K562 (cell line): Measurements from ENCODE around the gene RPL27A. TPM values are rescaled to one million over a fixed set of nuclear protein-coding genes. Genes with fewer than 3 reads are reported as not detected.

Experiments used
- ATAC-seq: fragments of 200-7000 bp; cut with Tn5 transposase; 3 replicates; pipeline ENCODE4 v1.9.1; 2020; ENCODE audit warnings: moderate library complexity
- BruUV-seq: library from RNA; stranded (reverse); fragments of 400-500 nt; replicated peaks from 2 replicates; lab custom pipeline; 2021; lab: Mats Ljungman, UMichigan
- CTCF ChIA-PET: fragments of 300-600 bp; formaldehyde crosslinking; extraction: SDS; loops from one replicate; lab custom pipeline; 2021; ENCODE audit warnings: low intra/inter-chr PET ratio; lab: Yijun Ruan, JAX
- POLR2A ChIA-PET: fragments of 300-600, 350-650 bp; sonication (Branson Sonifier 250); formaldehyde crosslinking; extraction: SDS; loops from one replicate; lab custom pipeline; 2021; ENCODE audit warnings: antibody characterized with exemption, inconsistent platforms; lab: Yijun Ruan, JAX
- DNase-seq, 4 experiments: peaks; one replicate each; pipeline versions ENCODE4 v3.0.0 to v3.0.0-alpha.2; 2011 to 2018; ENCODE audit warnings: low spot score in 3 of 4, mixed read lengths in 3 of 4; ENCODE audit errors: extremely low read depth in 1 of 4
- FAIRE-seq: peaks from 2 replicates; lab custom pipeline; 2011; peaks lifted over from hg19 to GRCh38; lab: Jason Lieb, UNC
- H2AFZ ChIP-seq: 2 replicates; pipeline ENCODE4 v1.6.0; 2011; ENCODE audit warnings: low read depth, low read length, control low read depth, inconsistent platforms
- H3K27ac ChIP-seq: fragments of 200-600 bp; 3 replicates; pipeline ENCODE4 v1.8.0; 2011; ENCODE audit warnings: low read depth, mild to moderate bottlenecking, control low read depth, inconsistent platforms, low read length, moderate library complexity, mixed read lengths; ENCODE audit errors: extremely low read depth
- H3K27me3 ChIP-seq, 2 experiments: fragments of 300-600 bp in 1 of 2; 2 replicates in 1 of 2; 3 replicates in 1 of 2; pipeline versions ENCODE4 v1.6.0 to v1.8.0; 2011; ENCODE audit warnings: inconsistent platforms in 2 of 2, low read length in 2 of 2, mild to moderate bottlenecking in 1 of 2, mixed read lengths in 1 of 2, moderate library complexity in 1 of 2; ENCODE audit not compliant: control insufficient read depth in 2 of 2, insufficient read depth in 2 of 2
- H3K36me3 ChIP-seq: fragments of 300-600 bp; 3 replicates; pipeline ENCODE4 v1.8.0; 2011; ENCODE audit warnings: mild to moderate bottlenecking, low read length, inconsistent platforms; ENCODE audit not compliant: control insufficient read depth, insufficient read depth
- H3K4me1 ChIP-seq, 2 experiments: fragments of 200-600 bp in 1 of 2; replicated peaks in 1 of 2; 2 replicates in 1 of 2; 3 replicates in 1 of 2; pipeline versions ENCODE4 v1.5.1 to v1.8.0; 2011; ENCODE audit warnings: inconsistent platforms in 2 of 2, low read length in 2 of 2, mild to moderate bottlenecking in 1 of 2, mixed read lengths in 1 of 2, moderate library complexity in 1 of 2; ENCODE audit not compliant: control insufficient read depth in 2 of 2, insufficient read depth in 2 of 2
- H3K4me2 ChIP-seq: 2 replicates; pipeline ENCODE4 v1.6.1; 2011; ENCODE audit warnings: low read length, control low read depth, inconsistent platforms, mixed read lengths; ENCODE audit not compliant: insufficient read depth
- H3K4me3 ChIP-seq: fragments of 200-600 bp; sonication (generic), shearing (Covaris generic); 2 replicates; pipeline ENCODE4 v1.5.1; 2016; ENCODE audit warnings: control low read depth, inconsistent platforms
- H3K79me2 ChIP-seq: fragments of 200-600 bp; 3 replicates; pipeline ENCODE4 v1.8.0; 2011; ENCODE audit warnings: low read length, inconsistent platforms; ENCODE audit not compliant: control insufficient read depth, insufficient read depth
- H3K9ac ChIP-seq, 2 experiments: 2 replicates each; pipeline versions ENCODE4 v1.6.0 to v1.6.1; 2011; ENCODE audit warnings: low read depth in 2 of 2, low read length in 2 of 2, control low read depth in 1 of 2, inconsistent platforms in 1 of 2, mild to moderate bottlenecking in 1 of 2, mixed read lengths in 1 of 2; ENCODE audit not compliant: insufficient read depth in 1 of 2
- H3K9me1 ChIP-seq: one replicate; pipeline ENCODE4 v1.6.0; 2011; ENCODE audit warnings: inconsistent platforms, mild to moderate bottlenecking, low read length, moderate library complexity; ENCODE audit not compliant: control insufficient read depth, insufficient read depth
- H3K9me3 ChIP-seq: replicated peaks from 2 replicates; pipeline ENCODE4 v1.5.1; 2011; ENCODE audit warnings: low read depth, low read length, inconsistent platforms; ENCODE audit not compliant: control insufficient read depth, insufficient read depth
- H4K20me1 ChIP-seq: replicated peaks from 2 replicates; pipeline ENCODE4 v1.6.1; 2011; ENCODE audit warnings: low read length, inconsistent platforms, mixed read lengths; ENCODE audit not compliant: control insufficient read depth, insufficient read depth
- BHLHE40 ChIP-seq: IDR thresholded peaks from 2 replicates; pipeline ENCODE4 v1.6.1; 2011; ENCODE audit warnings: low read length, improper control_type of control experiment
- CBFA2T3 ChIP-seq: fragments of 450-650 bp; IDR thresholded peaks from 2 replicates; pipeline ENCODE4 v1.6.1; 2017
- ERF ChIP-seq: fragments of 450-650 bp; formaldehyde crosslinking; IDR thresholded peaks from 2 replicates; pipeline ENCODE4 v1.4.0; 2020; ENCODE audit warnings: mild to moderate bottlenecking, mixed read lengths
- JUNB ChIP-seq: fragments of 450-650 bp; formaldehyde crosslinking; conservative IDR thresholded peaks from 2 replicates; pipeline ENCODE4 v1.4.0; 2020; ENCODE audit warnings: mild to moderate bottlenecking
- PURB ChIP-seq: sonication (generic); formaldehyde crosslinking; IDR thresholded peaks from 2 replicates; pipeline ENCODE4 v1.9.0; 2021; ENCODE audit warnings: low read depth, mild to moderate bottlenecking, missing genetic modification reagents
- WGBS: fragments of 100-300 bp; shearing (Covaris generic); methylation state at CpG from one replicate; pipeline ENCODE4 v1.1.6; 2016; ENCODE audit warnings: low coverage, mixed read lengths; ENCODE audit not compliant: insufficient coverage; ENCODE audit errors: missing lambda C conversion rate; 5-methylcytosine and 5-hydroxymethylcytosine counted together
- in situ Hi-C: fragments of 300-500 bp; cut with MboI; formaldehyde crosslinking; loops from 4 replicates; pipeline ENCODE4 v1.15.0; 2018; ENCODE audit warnings: inconsistent platforms, mixed read lengths
- intact Hi-C: fragments of 100-400 bp; cut with micrococcal nuclease; formaldehyde crosslinking; loops from 2 replicates; pipeline ENCODE4 v1.14.2; 2022
- polyA plus RNA-seq, 8 experiments: library from polyadenylated mRNA; depleted of rRNA in 4 of 8; stranded (reverse) in 5 of 8; unstranded in 3 of 8; fragments of >200 nt; fragmentation: Nextera tagmentation in 2 of 8; fragmentation: Illumina TruSeq in 1 of 8; extraction: Ambion mirVana in 2 of 8; extraction: Trizol in 1 of 8; gene quantifications; 2 replicates each; pipeline versions ENCODE4 v1.2.1 to v1.2.3, GENCODE V29; 2011 to 2014; ENCODE audit warnings: inconsistent platforms in 1 of 8, missing spikeins in 1 of 8
- total RNA-seq, 7 experiments: library from RNA; depleted of rRNA in 6 of 7; stranded (reverse); fragments of >200 nt in 6 of 7; fragmentation: Illumina TruSeq in 2 of 7; extraction: Trizol in 2 of 7; gene quantifications; 2 replicates each; pipeline versions ENCODE4 v1.2.1 to v1.2.3, GENCODE V29; 2011 to 2021; ENCODE audit warnings: low replicate concordance in 1 of 7
- TF ChIP-seq, protein P1 (sequence below): fragments of 450-650 bp; IDR thresholded peaks from 2 replicates; pipeline ENCODE4 v1.6.1; 2017; ENCODE audit warnings: antibody characterized with exemption, mild to moderate bottlenecking
- TF ChIP-seq, protein P2 (sequence below): fragments of 450-650 bp; IDR thresholded peaks from 2 replicates; pipeline ENCODE4 v1.6.1; 2016

RPL27A gene
- total and polyA plus RNA-seq, 9 of the 15 experiments (the other 6 are each of a cell fraction or from before 2014, with no cell fraction given) = 790 to 4,241 (median 2,267) TPM

DNA sequence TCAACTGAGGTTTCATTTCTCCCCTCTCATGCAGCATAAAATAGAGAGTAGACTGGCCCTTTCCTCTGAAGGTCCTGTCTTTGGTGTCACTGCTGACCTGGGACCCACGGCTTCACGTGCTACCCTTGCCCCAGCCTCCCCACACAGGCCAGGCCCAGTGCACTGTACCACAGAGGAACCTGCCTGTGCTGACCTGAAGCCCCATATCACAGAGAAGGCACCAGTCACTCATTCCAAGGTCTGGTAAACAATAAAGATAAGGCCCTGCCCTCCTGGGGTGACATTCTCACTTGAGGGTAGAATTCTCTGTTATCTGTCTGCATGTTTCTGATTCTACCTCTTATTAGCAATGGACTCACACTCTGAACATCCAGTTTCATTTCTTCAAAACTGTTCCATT is 51.3 kb downstream of the RPL27A start:
- FAIRE-seq = peak; percentile 35
- POLR2A ChIA-PET = no interaction called here
- CTCF ChIA-PET = no interaction called here

More for the DNA sequence above, 51.3 kb downstream of the RPL27A start:
- BruUV-seq = no TSS peak
- Histone ChIP-seq H3K27me3 (peaks cover 6 to 33% of the 10 kb centered on the region in 2 experiments; a peak in 4 of 5 replicates), H3K9me1 (no peaks in the 10 kb centered on the region), H3K36me3 (no peaks in the 10 kb centered on the region), H3K4me2 (no peak overlapping the region), H3K4me3 (no peak overlapping the region), H3K27ac (no peak overlapping the region), H4K20me1 (no peaks in the 10 kb centered on the region), H3K9ac (no peak overlapping the region), H3K9me3 (no peaks in the 10 kb centered on the region), H2AFZ (no peak overlapping the region), H3K79me2 (no peaks in the 10 kb centered on the region), H3K4me1 (peaks cover 7 to 10% of the 10 kb centered on the region in 2 experiments; a peak in 4 of 5 replicates)
- 4% methylated on average over 2 of the region's 2 CpGs for WGBS
- ATAC-seq = peak; percentile 32; the same call in 2 of the 3 replicates
- in situ Hi-C loops = no loop called here
- intact Hi-C loops = loop anchor here (10.0 kb wide), 1 partner anchor 129 kb away; no protein-coding TSS in a partner anchor
- 0 out of 2 replicates have a peak, but pooled peaks have one; percentile 15 for TF ChIP-seq BHLHE40
- TF ChIP-seq, protein P1, sequence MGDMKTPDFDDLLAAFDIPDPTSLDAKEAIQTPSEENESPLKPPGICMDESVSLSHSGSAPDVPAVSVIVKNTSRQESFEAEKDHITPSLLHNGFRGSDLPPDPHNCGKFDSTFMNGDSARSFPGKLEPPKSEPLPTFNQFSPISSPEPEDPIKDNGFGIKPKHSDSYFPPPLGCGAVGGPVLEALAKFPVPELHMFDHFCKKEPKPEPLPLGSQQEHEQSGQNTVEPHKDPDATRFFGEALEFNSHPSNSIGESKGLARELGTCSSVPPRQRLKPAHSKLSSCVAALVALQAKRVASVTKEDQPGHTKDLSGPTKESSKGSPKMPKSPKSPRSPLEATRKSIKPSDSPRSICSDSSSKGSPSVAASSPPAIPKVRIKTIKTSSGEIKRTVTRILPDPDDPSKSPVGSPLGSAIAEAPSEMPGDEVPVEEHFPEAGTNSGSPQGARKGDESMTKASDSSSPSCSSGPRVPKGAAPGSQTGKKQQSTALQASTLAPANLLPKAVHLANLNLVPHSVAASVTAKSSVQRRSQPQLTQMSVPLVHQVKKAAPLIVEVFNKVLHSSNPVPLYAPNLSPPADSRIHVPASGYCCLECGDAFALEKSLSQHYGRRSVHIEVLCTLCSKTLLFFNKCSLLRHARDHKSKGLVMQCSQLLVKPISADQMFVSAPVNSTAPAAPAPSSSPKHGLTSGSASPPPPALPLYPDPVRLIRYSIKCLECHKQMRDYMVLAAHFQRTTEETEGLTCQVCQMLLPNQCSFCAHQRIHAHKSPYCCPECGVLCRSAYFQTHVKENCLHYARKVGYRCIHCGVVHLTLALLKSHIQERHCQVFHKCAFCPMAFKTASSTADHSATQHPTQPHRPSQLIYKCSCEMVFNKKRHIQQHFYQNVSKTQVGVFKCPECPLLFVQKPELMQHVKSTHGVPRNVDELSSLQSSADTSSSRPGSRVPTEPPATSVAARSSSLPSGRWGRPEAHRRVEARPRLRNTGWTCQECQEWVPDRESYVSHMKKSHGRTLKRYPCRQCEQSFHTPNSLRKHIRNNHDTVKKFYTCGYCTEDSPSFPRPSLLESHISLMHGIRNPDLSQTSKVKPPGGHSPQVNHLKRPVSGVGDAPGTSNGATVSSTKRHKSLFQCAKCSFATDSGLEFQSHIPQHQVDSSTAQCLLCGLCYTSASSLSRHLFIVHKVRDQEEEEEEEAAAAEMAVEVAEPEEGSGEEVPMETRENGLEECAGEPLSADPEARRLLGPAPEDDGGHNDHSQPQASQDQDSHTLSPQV = no peak
- TF ChIP-seq PURB (CRISPR knock-in tag) = no peak
- TF ChIP-seq, protein P2, sequence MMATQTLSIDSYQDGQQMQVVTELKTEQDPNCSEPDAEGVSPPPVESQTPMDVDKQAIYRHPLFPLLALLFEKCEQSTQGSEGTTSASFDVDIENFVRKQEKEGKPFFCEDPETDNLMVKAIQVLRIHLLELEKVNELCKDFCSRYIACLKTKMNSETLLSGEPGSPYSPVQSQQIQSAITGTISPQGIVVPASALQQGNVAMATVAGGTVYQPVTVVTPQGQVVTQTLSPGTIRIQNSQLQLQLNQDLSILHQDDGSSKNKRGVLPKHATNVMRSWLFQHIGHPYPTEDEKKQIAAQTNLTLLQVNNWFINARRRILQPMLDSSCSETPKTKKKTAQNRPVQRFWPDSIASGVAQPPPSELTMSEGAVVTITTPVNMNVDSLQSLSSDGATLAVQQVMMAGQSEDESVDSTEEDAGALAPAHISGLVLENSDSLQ = peak; percentile 68
- peak; percentile 34; the same call in 1 of the 2 replicates for TF ChIP-seq CBFA2T3
- no peak for TF ChIP-seq JUNB (CRISPR knock-in tag)
- no peak for TF ChIP-seq ERF (CRISPR knock-in tag)
- DNase-seq = peak in 1 of 4 experiments; percentile 16
